ENCODE data around the gene PTGES3L. TPM values are rescaled to one million over a fixed set of nuclear protein-coding genes. Genes with fewer than 3 reads are reported as not detected.

PTGES3L gene
- total and polyA plus RNA-seq, 2 donors from 2014 or later: 0.85 to 1.2 TPM

DNA sequence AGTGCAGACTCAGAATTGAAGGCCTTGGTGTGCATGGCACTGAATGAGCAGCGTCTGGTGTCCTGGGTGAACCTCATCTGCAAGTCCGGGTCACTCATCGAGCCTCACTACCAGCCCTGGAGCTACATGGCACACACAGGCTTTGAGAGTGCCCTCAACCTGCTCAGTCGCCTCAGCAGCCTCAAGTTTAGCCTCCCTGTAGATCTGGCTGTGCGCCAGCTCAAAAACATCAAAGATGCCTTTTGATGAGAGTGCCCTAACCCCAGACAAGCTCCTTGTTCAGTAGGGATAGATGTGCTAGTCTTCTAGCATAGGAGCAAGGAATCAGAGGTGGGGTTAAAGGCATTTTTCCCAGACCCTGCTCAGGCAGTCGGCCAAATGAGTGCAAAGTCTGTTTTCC is 11.6 kb upstream of the PTGES3L start:
- intact Hi-C loops (cut with DNase I): no loop called here
- DNase-seq: no peak
- no peak overlapping the region for H3K27ac ChIP-seq (ENCODE audit: low read depth in 2 of 2, low read length in 2 of 2)
- no peaks in the 10 kb centered on the region for H3K9me3 ChIP-seq (ENCODE audit: control insufficient read depth in 2 of 3, insufficient read depth in 1 of 3, low read length in 3 of 3)
- no peaks in the 10 kb centered on the region for H3K27me3 ChIP-seq (ENCODE audit: control insufficient read depth, insufficient read depth, low read length)
- H3K9ac ChIP-seq (ENCODE audit: low read length in 3 of 3): no peak overlapping the region
- no peak overlapping the region for H3K4me3 ChIP-seq (ENCODE audit: low read length in 3 of 3)
- TF ChIP-seq, protein P1, sequence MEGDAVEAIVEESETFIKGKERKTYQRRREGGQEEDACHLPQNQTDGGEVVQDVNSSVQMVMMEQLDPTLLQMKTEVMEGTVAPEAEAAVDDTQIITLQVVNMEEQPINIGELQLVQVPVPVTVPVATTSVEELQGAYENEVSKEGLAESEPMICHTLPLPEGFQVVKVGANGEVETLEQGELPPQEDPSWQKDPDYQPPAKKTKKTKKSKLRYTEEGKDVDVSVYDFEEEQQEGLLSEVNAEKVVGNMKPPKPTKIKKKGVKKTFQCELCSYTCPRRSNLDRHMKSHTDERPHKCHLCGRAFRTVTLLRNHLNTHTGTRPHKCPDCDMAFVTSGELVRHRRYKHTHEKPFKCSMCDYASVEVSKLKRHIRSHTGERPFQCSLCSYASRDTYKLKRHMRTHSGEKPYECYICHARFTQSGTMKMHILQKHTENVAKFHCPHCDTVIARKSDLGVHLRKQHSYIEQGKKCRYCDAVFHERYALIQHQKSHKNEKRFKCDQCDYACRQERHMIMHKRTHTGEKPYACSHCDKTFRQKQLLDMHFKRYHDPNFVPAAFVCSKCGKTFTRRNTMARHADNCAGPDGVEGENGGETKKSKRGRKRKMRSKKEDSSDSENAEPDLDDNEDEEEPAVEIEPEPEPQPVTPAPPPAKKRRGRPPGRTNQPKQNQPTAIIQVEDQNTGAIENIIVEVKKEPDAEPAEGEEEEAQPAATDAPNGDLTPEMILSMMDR (IDR thresholded peaks at IDR 0.05; ENCODE audit: borderline replicate concordance, extremely low read depth, insufficient read depth): no peak
- H3K36me3 ChIP-seq (ENCODE audit: control insufficient read depth in 2 of 3, insufficient read depth in 3 of 3, low read length in 3 of 3): peaks cover 7 to 41% (median 36%) of the 10 kb centered on the region in 3 donors
- FAIRE-seq: no peak
- H3K4me1 ChIP-seq (ENCODE audit: control insufficient read depth in 2 of 3, insufficient read depth in 2 of 3, low read depth in 1 of 3, low read length in 3 of 3): no peaks in the 10 kb centered on the region

DNA sequence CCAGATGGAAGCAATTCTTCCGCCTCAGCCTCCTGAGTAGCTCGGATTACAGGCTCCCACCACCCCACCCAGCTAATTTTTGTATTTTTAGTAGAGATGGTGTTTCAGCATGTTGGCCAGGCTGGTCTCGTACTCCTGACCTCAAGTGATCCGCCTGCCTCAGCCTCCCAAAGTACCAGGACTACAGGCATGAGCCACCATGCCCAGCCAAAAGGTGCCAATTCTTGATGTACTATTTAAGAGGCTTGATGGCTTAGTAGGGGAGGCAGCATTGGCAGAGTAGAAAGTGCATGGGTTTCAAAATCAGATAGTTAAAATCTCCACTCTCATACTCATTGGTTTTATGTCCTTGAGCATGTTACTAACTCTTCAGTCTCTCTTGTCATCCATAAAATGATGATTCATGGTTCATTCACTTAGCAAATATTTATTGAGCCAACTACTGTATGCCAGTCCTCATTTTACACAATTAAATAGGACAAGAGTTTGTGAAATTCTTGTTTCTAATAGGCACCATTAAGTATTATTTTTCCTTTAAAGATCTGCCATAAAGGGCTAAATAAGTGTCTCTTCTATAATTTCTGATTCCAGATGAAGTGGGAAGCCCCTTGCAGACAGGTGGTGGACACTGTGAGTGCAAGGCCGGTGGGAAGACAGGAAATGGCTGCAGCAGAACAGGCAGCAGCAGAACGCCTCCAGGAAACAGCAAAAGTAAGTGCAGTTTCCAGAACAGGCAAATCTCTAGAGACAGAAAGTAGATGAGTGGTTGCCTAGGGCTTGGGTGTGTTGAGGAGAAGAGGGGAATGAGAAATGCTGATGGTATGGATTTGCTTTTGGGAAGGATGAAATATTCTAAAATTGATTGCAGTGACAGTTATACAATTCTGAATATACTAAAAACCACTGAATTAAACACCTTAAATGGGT is 10.1 kb upstream of the PTGES3L start:
- intact Hi-C loops (cut with DNase I): no loop called here
- FAIRE-seq: no peak
- TF ChIP-seq, protein P1 (IDR thresholded peaks at IDR 0.05; ENCODE audit: borderline replicate concordance, extremely low read depth, insufficient read depth): no peak
- Histone ChIP-seq H3K9me3 (ENCODE audit: control insufficient read depth in 2 of 3, insufficient read depth in 1 of 3, low read length in 3 of 3) (no peaks in the 10 kb centered on the region), H3K27ac (ENCODE audit: low read depth in 2 of 2, low read length in 2 of 2) (no peak overlapping the region), H3K36me3 (ENCODE audit: control insufficient read depth in 2 of 3, insufficient read depth in 3 of 3, low read length in 3 of 3) (peaks cover 7 to 41% (median 37%) of the 10 kb centered on the region in 3 donors), H3K9ac (ENCODE audit: low read length in 3 of 3) (no peak overlapping the region), H3K4me3 (ENCODE audit: low read length in 3 of 3) (no peak overlapping the region), H3K27me3 (ENCODE audit: control insufficient read depth, insufficient read depth, low read length) (no peaks in the 10 kb centered on the region), H3K4me1 (ENCODE audit: control insufficient read depth in 2 of 3, insufficient read depth in 2 of 3, low read depth in 1 of 3, low read length in 3 of 3) (no peaks in the 10 kb centered on the region)
- DNase-seq: no peak

DNA sequence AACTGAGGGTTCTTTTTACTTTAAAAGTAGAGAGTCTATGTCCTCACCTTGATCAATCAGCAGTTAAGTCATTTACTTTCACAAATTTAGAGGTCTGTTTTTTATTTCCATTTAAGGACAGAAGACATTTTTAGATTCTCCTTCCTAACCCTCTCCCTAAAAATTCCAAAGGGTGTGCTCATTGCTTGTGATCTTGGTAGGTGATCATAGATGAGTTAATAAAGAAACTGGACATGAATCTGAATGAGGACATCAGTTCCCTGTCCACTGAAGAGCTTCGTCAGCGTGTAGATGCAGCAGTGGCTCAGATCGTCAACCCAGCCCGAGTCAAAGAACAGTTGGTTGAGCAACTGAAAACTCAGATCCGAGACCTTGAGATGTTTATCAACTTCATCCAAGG is 9.3 kb upstream of the PTGES3L start:
- intact Hi-C loops (cut with DNase I): no loop called here
- no peak for DNase-seq
- no peak overlapping the region for H3K9ac ChIP-seq (ENCODE audit: low read length in 3 of 3)
- no peaks in the 10 kb centered on the region for H3K4me1 ChIP-seq (ENCODE audit: control insufficient read depth in 2 of 3, insufficient read depth in 2 of 3, low read depth in 1 of 3, low read length in 3 of 3)
- no peaks in the 10 kb centered on the region for H3K27me3 ChIP-seq (ENCODE audit: control insufficient read depth, insufficient read depth, low read length)
- TF ChIP-seq, protein P1 (IDR thresholded peaks at IDR 0.05; ENCODE audit: borderline replicate concordance, extremely low read depth, insufficient read depth): no peak
- H3K27ac ChIP-seq (ENCODE audit: low read depth in 2 of 2, low read length in 2 of 2): no peak overlapping the region
- no peak overlapping the region for H3K4me3 ChIP-seq (ENCODE audit: low read length in 3 of 3)
- H3K9me3 ChIP-seq (ENCODE audit: control insufficient read depth in 2 of 3, insufficient read depth in 1 of 3, low read length in 3 of 3): no peaks in the 10 kb centered on the region
- FAIRE-seq: no peak
- H3K36me3 ChIP-seq (ENCODE audit: control insufficient read depth in 2 of 3, insufficient read depth in 3 of 3, low read length in 3 of 3): peaks cover 7 to 38% (median 37%) of the 10 kb centered on the region in 3 donors

All from kidney (tissue), 14 donors.